ENCODE data around the gene SLC22A1. TPM values are rescaled to one million over a fixed set of nuclear protein-coding genes. Genes with fewer than 3 reads are reported as not detected.

The SLC22A1 gene
- total RNA-seq, 1 donor from 2014 or later: 1.0 TPM

GRCh38 chr6:160203522-160203921 lies 81.9 kb downstream of the SLC22A1 start:
- H3K4me1 ChIP-seq (ENCODE audit: control insufficient read depth in 3 of 3, insufficient read depth in 3 of 3, low read length in 3 of 3): no peaks in the 10 kb centered on the region
- no peaks in the 10 kb centered on the region for H3K27me3 ChIP-seq (ENCODE audit: control insufficient read depth in 3 of 3, insufficient read depth in 3 of 3, low read length in 3 of 3)
- H3K4me3 ChIP-seq (ENCODE audit: low read length in 3 of 3): no peak overlapping the region
- no peak overlapping the region for H3K27ac ChIP-seq (ENCODE audit: low read depth, low read length)
- no peak overlapping the region for H3K9ac ChIP-seq (ENCODE audit: low read depth in 1 of 3, low read length in 3 of 3)
- no peaks in the 10 kb centered on the region for H3K9me3 ChIP-seq (ENCODE audit: control insufficient read depth in 3 of 3, low read length in 3 of 3)
- no peaks in the 10 kb centered on the region for H3K36me3 ChIP-seq (ENCODE audit: control insufficient read depth in 3 of 3, insufficient read depth in 3 of 3, low read length in 3 of 3)

GRCh38 chr6:160203953-160204352 lies 82.3 kb downstream of the SLC22A1 start:
- Histone ChIP-seq H3K27me3 (ENCODE audit: control insufficient read depth in 3 of 3, insufficient read depth in 3 of 3, low read length in 3 of 3) (no peaks in the 10 kb centered on the region), H3K4me3 (ENCODE audit: low read length in 3 of 3) (no peak overlapping the region), H3K36me3 (ENCODE audit: control insufficient read depth in 3 of 3, insufficient read depth in 3 of 3, low read length in 3 of 3) (no peaks in the 10 kb centered on the region), H3K4me1 (ENCODE audit: control insufficient read depth in 3 of 3, insufficient read depth in 3 of 3, low read length in 3 of 3) (no peaks in the 10 kb centered on the region), H3K9ac (ENCODE audit: low read depth in 1 of 3, low read length in 3 of 3) (no peak overlapping the region), H3K9me3 (ENCODE audit: control insufficient read depth in 3 of 3, low read length in 3 of 3) (no peaks in the 10 kb centered on the region), H3K27ac (ENCODE audit: low read depth, low read length) (no peak overlapping the region)

GRCh38 chr6:160204710-160205109 lies 83.1 kb downstream of the SLC22A1 start:
- Histone ChIP-seq H3K4me1 (ENCODE audit: control insufficient read depth in 3 of 3, insufficient read depth in 3 of 3, low read length in 3 of 3) (no peaks in the 10 kb centered on the region), H3K9ac (ENCODE audit: low read depth in 1 of 3, low read length in 3 of 3) (no peak overlapping the region)

GRCh38 chr6:160207618-160208017 lies 86.0 kb downstream of the SLC22A1 start:
- Histone ChIP-seq H3K4me3 (ENCODE audit: low read length in 3 of 3) (no peak overlapping the region), H3K36me3 (ENCODE audit: control insufficient read depth in 3 of 3, insufficient read depth in 3 of 3, low read length in 3 of 3) (no peaks in the 10 kb centered on the region), H3K9me3 (ENCODE audit: control insufficient read depth in 3 of 3, low read length in 3 of 3) (no peaks in the 10 kb centered on the region), H3K27me3 (ENCODE audit: control insufficient read depth in 3 of 3, insufficient read depth in 3 of 3, low read length in 3 of 3) (no peaks in the 10 kb centered on the region), H3K27ac (ENCODE audit: low read depth, low read length) (no peak overlapping the region), H3K4me1 (ENCODE audit: control insufficient read depth in 3 of 3, insufficient read depth in 3 of 3, low read length in 3 of 3) (no peaks in the 10 kb centered on the region), H3K9ac (ENCODE audit: low read depth in 1 of 3, low read length in 3 of 3) (no peak overlapping the region)

More at GRCh38 chr6:160204710-160205109, 83.1 kb downstream of the SLC22A1 start:
- H3K36me3 ChIP-seq (ENCODE audit: control insufficient read depth in 3 of 3, insufficient read depth in 3 of 3, low read length in 3 of 3): no peaks in the 10 kb centered on the region
- H3K4me3 ChIP-seq (ENCODE audit: low read length in 3 of 3): no peak overlapping the region
- no peaks in the 10 kb centered on the region for H3K27me3 ChIP-seq (ENCODE audit: control insufficient read depth in 3 of 3, insufficient read depth in 3 of 3, low read length in 3 of 3)
- no peak overlapping the region for H3K27ac ChIP-seq (ENCODE audit: low read depth, low read length)
- H3K9me3 ChIP-seq (ENCODE audit: control insufficient read depth in 3 of 3, low read length in 3 of 3): no peaks in the 10 kb centered on the region

Small RNA genes lying within 50 kb of the gene (small RNA-seq; reads per million reads assigned to genes)
- gene AL645733.1: not detected

Other genes with a start within 250 kb of the SLC22A1 start
- gene MAS1, start 230.8 kb upstream of the SLC22A1 start, total RNA-seq: under 0.01 TPM
- gene IGF2R, start 152.7 kb upstream of the SLC22A1 start, total RNA-seq: 161 TPM
- gene SLC22A2, start 137.0 kb downstream of the SLC22A1 start, total RNA-seq: not detected
- gene SLC22A3, start 226.6 kb downstream of the SLC22A1 start, total RNA-seq: 8.4 TPM